Thyroid gland (tissue), 4 donors: ENCODE results near the gene SLC46A3. TPM values are rescaled to one million over a fixed set of nuclear protein-coding genes. Genes with fewer than 3 reads are reported as not detected.

Source experiments
- DNase-seq, 2 donors: peaks; one replicate each; pipeline ENCODE4 v3.0.0-alpha.2; 2019
- H3K27ac ChIP-seq, 3 donors: fragments of 200-600 bp; sonication (generic); 1 replicate in 2 of 3; 2 replicates in 1 of 3; pipeline ENCODE4 v1.5.1; 2016 to 2019; ENCODE audit warnings: mild to moderate bottlenecking in 1 of 3, moderate library complexity in 1 of 3
- H3K27me3 ChIP-seq: fragments of 200-600 bp; sonication (generic); one replicate; pipeline ENCODE4 v1.5.1; 2019
- H3K36me3 ChIP-seq, 2 donors: fragments of 200-600 bp; sonication (generic); one replicate each; pipeline ENCODE4 v1.5.1; 2016 to 2019
- H3K4me1 ChIP-seq, 2 donors: fragments of 200-600 bp; sonication (generic); one replicate each; pipeline ENCODE4 v1.5.1; 2017 to 2019
- H3K4me3 ChIP-seq, 3 donors: fragments of 200-600 bp; sonication (generic); replicated peaks in 1 of 3; 1 replicate in 2 of 3; 2 replicates in 1 of 3; pipeline ENCODE4 v1.5.1; 2016; ENCODE audit warnings: mild to moderate bottlenecking in 1 of 3
- H3K9me3 ChIP-seq: fragments of 200-600 bp; sonication (generic); one replicate; pipeline ENCODE4 v1.5.1; 2017
- CTCF ChIP-seq, 6 experiments: fragments of 200-600 bp in 3 of 6; fragments of 450-650 bp in 3 of 6; sonication (generic) in 3 of 6; IDR thresholded peaks; one replicate each; pipeline ENCODE4 v1.5.1; 2016 to 2019; ENCODE audit warnings: antibody characterized with exemption in 6 of 6, mild to moderate bottlenecking in 2 of 6, inconsistent platforms in 1 of 6, moderate library complexity in 1 of 6
- POLR2A ChIP-seq, 2 donors: fragments of 450-650 bp; IDR thresholded peaks; one replicate each; pipeline ENCODE4 v1.6.1; 2017; ENCODE audit warnings: antibody characterized with exemption in 2 of 2, mild to moderate bottlenecking in 2 of 2, moderate library complexity in 1 of 2
- WGBS, 2 donors: methylation state at CpG; one replicate each; pipeline ENCODE4 v1.1.5; 2017; 5-methylcytosine and 5-hydroxymethylcytosine counted together
- intact Hi-C: fragments of 100-400 bp; cut with DNase I; formaldehyde crosslinking; loops from one replicate; pipeline ENCODE4 v1.15.1; 2023
- total RNA-seq, 4 donors: library from RNA; depleted of rRNA; stranded (reverse); fragments of >200 nt; gene quantifications; one replicate each; pipeline ENCODE4 v1.2.3, GENCODE V29; 2016

Gene SLC46A3
- total RNA-seq, 4 donors from 2014 or later: 16.4 to 28.7 (median 26.8) TPM

- Histone ChIP-seq H3K9me3 (no peaks in the 10 kb centered on the region), H3K4me3 (no peak overlapping the region), H3K27ac (no peak overlapping the region), H3K36me3 (no peaks in the 10 kb centered on the region), H3K27me3 (no peaks in the 10 kb centered on the region), H3K4me1 (peaks cover 10 to 26% of the 10 kb centered on the region in 2 donors)
- 53 to 62% methylated on average over 5 of the region's 5 CpGs for WGBS, 2 donors
- TF ChIP-seq CTCF (IDR thresholded peaks at IDR 0.05): no peak
- TF ChIP-seq POLR2A (IDR thresholded peaks at IDR 0.05): no peak
- no peak for DNase-seq
- intact Hi-C loops: no loop called here
These were observed 31.6 kb upstream of the SLC46A3 start for GRCh38 chr13:28750187-28751045.

- H3K4me3 ChIP-seq: no peak overlapping the region
- H3K27me3 ChIP-seq: no peaks in the 10 kb centered on the region
- H3K4me1 ChIP-seq: peaks cover 0 to 7% of the 10 kb centered on the region in 2 donors
- no peak overlapping the region for H3K27ac ChIP-seq
- intact Hi-C loops: no loop called here
- no peak for DNase-seq
- TF ChIP-seq POLR2A (IDR thresholded peaks at IDR 0.05) (no peak), CTCF (IDR thresholded peaks at IDR 0.05) (no peak)
- no peaks in the 10 kb centered on the region for H3K9me3 ChIP-seq
- no peaks in the 10 kb centered on the region for H3K36me3 ChIP-seq
- 81 to 96% methylated on average over 1 of the region's 1 CpG for WGBS, 2 donors
These were observed 29.1 kb upstream of the SLC46A3 start for GRCh38 chr13:28747851-28748250.

GRCh38 chr13:28746287-28746612, 27.5 kb upstream of the SLC46A3 start:
- no peaks in the 10 kb centered on the region for H3K27me3 ChIP-seq
- H3K36me3 ChIP-seq: no peaks in the 10 kb centered on the region
- peaks cover 0 to 5% of the 10 kb centered on the region in 2 donors for H3K4me1 ChIP-seq
- no peaks in the 10 kb centered on the region for H3K9me3 ChIP-seq
- no peak overlapping the region for H3K4me3 ChIP-seq
- TF ChIP-seq POLR2A (IDR thresholded peaks at IDR 0.05) (no peak), CTCF (IDR thresholded peaks at IDR 0.05) (no peak)
- DNase-seq: no peak
- 75 to 78% methylated on average over 4 of the region's 4 CpGs for WGBS, 2 donors
- no peak overlapping the region for H3K27ac ChIP-seq
- intact Hi-C loops: no loop called here

- H3K36me3 ChIP-seq: no peaks in the 10 kb centered on the region
- TF ChIP-seq POLR2A (IDR thresholded peaks at IDR 0.05) (no peak), CTCF (IDR thresholded peaks at IDR 0.05) (no peak)
- intact Hi-C loops: no loop called here
- no peak overlapping the region for H3K27ac ChIP-seq
- no peaks in the 10 kb centered on the region for H3K27me3 ChIP-seq
- no peaks in the 10 kb centered on the region for H3K4me1 ChIP-seq
- 76 to 93% methylated on average over 6 of the region's 6 CpGs for WGBS, 2 donors
- no peaks in the 10 kb centered on the region for H3K9me3 ChIP-seq
- no peak overlapping the region for H3K4me3 ChIP-seq
- DNase-seq: no peak
These were observed 25.9 kb upstream of the SLC46A3 start for GRCh38 chr13:28744656-28745055.

DNA sequence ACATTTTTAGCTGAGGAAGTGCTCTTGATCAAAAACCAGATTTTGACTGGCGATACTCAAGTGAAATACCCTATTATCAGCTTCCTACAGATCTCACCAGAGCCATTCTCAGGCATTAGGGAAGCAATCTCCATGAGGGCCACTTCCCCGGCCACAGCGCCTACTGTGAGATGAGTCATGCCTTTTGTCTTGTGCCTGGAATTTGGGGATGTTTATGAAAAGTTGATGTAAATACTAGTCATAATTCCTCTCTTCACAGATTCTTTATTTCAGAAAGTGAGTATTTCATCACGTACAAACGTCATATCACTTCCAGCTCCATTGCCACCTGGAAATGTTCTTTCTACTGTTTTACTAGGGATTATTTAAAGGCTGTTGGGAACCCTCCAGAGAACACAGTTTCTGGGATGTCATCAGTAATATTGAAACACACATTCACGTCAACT, 25.3 kb upstream of the SLC46A3 start:
- Histone ChIP-seq H3K27me3 (no peaks in the 10 kb centered on the region), H3K4me3 (no peak overlapping the region), H3K36me3 (no peaks in the 10 kb centered on the region), H3K9me3 (no peaks in the 10 kb centered on the region), H3K4me1 (no peaks in the 10 kb centered on the region), H3K27ac (no peak overlapping the region)
- WGBS, 2 donors: 72 to 82% methylated on average over 6 of the region's 6 CpGs
- intact Hi-C loops: no loop called here
- no peak for DNase-seq
- no peak for TF ChIP-seq CTCF (IDR thresholded peaks at IDR 0.05)
- TF ChIP-seq POLR2A (IDR thresholded peaks at IDR 0.05): no peak
